GM19372 (cell line): ENCODE data around the gene ACER2.

Experiments
- ATAC-seq: cut with Tn5 transposase; IDR thresholded peaks from one replicate; pipeline ENCODE4 v1.9.1; 2021; ENCODE audit warnings: mild to moderate bottlenecking, low read depth, moderate library complexity; ENCODE audit not compliant: unreplicated experiment

Gene ACER2

GRCh38 chr9:19446361-19446861 lies 37.6 kb downstream of the ACER2 start:
- ATAC-seq, result no peak

GRCh38 chr9:19451240-19452087 lies 42.7 kb downstream of the ACER2 start:
- ATAC-seq, result peak; percentile 94

- no peak for ATAC-seq
Observed at GRCh38 chr9:19456426-19456825, 47.6 kb downstream of the ACER2 start.

GRCh38 chr9:19456996-19457692 lies 48.3 kb downstream of the ACER2 start:
- ATAC-seq, result peak; percentile 93

GRCh38 chr9:19457693-19458009 lies 48.8 kb downstream of the ACER2 start:
- ATAC-seq, result peak; percentile 29

- no peak for ATAC-seq
Observed at GRCh38 chr9:19460243-19460642, 51.4 kb downstream of the ACER2 start.

- no peak for ATAC-seq
Observed at GRCh38 chr9:19461135-19461534, 52.3 kb downstream of the ACER2 start.

- ATAC-seq, result peak; percentile 6
Observed at GRCh38 chr9:19464061-19464763, 55.4 kb downstream of the ACER2 start.

- peak; percentile 95 for ATAC-seq
Observed at GRCh38 chr9:19464764-19465585, 56.2 kb downstream of the ACER2 start.

- no peak for ATAC-seq
Observed at GRCh38 chr9:19465586-19466279, 56.9 kb downstream of the ACER2 start.

- no peak for ATAC-seq
Observed at GRCh38 chr9:19466280-19466639, 57.5 kb downstream of the ACER2 start.

GRCh38 chr9:19469271-19469670 lies 60.5 kb downstream of the ACER2 start:
- ATAC-seq, result no peak

- ATAC-seq, result no peak
Observed at GRCh38 chr9:19470567-19470966, 61.8 kb downstream of the ACER2 start.

GRCh38 chr9:19470981-19471650 lies 62.3 kb downstream of the ACER2 start:
- ATAC-seq, result no peak

- ATAC-seq, result peak; percentile 61
Observed at GRCh38 chr9:19471737-19472648, 63.2 kb downstream of the ACER2 start.

GRCh38 chr9:19473605-19474004 lies 64.8 kb downstream of the ACER2 start:
- ATAC-seq, result no peak

- ATAC-seq, result no peak
Observed at GRCh38 chr9:19479874-19480273, 71.1 kb downstream of the ACER2 start.

GRCh38 chr9:19480345-19480744 lies 71.5 kb downstream of the ACER2 start:
- no peak for ATAC-seq
